GM21576 (cell line): ENCODE data around the gene ST8SIA6.

ENCODE experiments used
- ATAC-seq: cut with Tn5 transposase; IDR thresholded peaks from one replicate; pipeline ENCODE4 v1.9.1; 2021; ENCODE audit warnings: mild to moderate bottlenecking, moderate library complexity; ENCODE audit not compliant: unreplicated experiment

ST8SIA6 gene

GRCh38 chr10:17276756-17277424 is 177.5 kb downstream of the ST8SIA6 start:
- ATAC-seq, result no peak

DNA sequence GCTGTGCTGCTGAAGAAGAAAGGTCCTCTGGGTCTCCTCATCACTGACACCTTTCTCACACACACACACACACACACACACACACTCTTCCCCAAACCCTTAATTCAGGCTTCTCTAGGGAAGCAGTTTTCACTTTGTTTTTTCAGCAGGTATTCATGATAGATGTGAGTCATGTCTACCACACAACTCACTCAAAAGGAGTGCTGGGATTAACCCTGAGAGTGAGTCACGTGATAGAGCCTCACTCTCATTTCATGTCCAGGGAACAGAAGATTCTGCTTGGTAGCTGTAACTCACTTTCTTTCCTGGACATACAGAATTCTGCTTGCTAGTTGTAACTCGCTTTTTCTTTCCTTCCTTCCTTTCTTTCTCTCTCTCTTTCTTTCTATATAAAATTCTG is 181.0 kb downstream of the ST8SIA6 start:
- no peak for ATAC-seq

GRCh38 chr10:17272648-17273047 is 181.7 kb downstream of the ST8SIA6 start:
- ATAC-seq, result no peak
